Measurements from ENCODE around the gene PSMG4.

Gene PSMG4, protein sequence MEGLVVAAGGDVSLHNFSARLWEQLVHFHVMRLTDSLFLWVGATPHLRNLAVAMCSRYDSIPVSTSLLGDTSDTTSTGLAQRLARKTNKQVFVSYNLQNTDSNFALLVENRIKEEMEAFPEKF

GRCh38 chr6:3258720-3259490 is at the start of gene PSMG4:
PSMG4 (plus strand) TSS chr6:3258947; CDS start chr6:3259023, 76 bp downstream.
- peak; percentile 92 to 93 for DNase-seq

DNA sequence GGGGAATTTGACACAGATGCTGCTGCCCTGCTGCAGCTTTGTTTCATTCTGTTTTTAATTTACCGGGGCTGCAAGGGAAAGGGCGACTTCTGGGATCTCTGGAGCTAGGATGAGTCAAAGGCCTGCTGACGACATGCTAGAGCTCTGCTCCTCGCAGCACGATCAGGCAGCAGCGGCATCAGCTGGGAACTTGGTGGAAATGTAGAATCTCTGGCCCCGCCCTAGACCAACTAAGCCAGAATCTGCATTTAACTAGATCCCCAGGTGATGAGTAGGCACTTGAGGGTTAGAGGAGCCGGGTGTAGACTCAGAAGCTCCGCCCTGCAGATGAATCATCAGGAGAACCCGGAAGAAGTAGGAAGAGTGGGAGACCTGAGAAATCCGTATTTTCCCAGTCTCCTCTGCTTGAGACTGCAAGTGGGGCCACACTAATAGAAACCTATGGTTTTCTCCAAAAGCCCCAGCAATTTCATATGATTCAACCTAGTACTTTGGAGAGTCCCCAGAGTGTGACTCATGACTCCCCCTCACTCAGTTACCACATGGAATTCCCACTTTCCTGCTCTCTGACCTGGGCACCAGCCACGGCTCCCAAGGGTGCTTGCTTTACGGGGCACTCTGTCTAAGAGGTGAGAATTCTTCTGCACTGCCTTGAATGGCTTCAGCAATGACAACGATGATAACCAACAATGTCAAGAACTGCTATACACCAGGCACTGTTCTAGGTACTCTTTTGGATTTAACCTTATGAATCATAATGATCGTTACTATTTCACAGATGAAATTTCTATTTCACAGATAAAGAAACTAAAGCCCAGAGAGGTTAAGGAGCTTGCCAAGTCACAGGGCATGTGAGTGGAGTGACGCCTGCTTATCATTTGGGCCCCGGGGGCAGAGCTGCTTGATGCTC is 49.4 kb upstream of the PSMG4 start:
- DNase-seq = peak; percentile 35 to 48

- no peak for DNase-seq
Observed at GRCh38 chr6:3210024-3210610, 48.6 kb upstream of the PSMG4 start.

GRCh38 chr6:3211681-3212080 is 47.1 kb upstream of the PSMG4 start:
- no peak for DNase-seq

DNA sequence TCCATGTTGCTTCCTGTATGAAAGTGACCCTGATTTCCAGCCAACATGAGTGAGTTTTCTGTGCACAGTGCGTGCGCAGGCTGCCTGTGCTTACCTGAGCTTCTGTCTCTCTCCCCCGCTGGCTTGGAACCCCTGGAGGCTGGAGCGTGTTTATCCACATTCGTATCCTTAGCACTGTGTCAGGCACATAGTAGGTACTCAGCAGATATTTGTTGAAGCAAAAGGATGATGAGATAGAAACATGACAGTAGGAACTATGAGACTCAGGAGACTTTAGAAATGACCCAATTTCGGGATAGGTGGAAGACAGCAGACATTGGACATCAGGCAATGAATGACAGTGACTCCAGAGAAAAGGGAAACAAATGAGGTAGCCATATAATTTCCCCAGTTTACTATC is 46.5 kb upstream of the PSMG4 start:
- DNase-seq = no peak

- no peak for DNase-seq
Observed at GRCh38 chr6:3213334-3213695, 45.4 kb upstream of the PSMG4 start.

GRCh38 chr6:3214898-3215297 is 43.8 kb upstream of the PSMG4 start:
- no peak for DNase-seq

GRCh38 chr6:3217286-3217685 is 41.5 kb upstream of the PSMG4 start:
- no peak for DNase-seq

GRCh38 chr6:3218266-3218665 is 40.5 kb upstream of the PSMG4 start:
- no peak for DNase-seq

- DNase-seq = no peak
Observed at GRCh38 chr6:3220366-3220765, 38.4 kb upstream of the PSMG4 start.

DNA sequence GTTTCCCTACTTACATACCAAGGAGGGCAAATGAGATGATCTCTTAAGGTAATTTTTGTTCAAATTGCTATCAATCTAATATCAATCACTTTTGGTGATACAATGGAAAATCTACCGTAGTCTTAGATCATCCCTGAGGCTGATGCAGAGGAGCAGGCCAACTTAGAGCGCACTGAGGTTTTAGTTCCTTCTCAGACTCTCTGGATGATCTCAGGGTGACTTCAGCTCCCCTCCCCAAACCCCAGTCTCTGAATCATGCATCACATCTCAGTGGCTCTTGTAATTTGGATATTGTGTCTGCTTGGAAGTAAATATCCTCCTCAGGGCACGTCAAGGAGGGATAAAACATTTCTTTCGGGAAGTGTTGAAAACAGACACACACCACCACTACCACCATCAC is 37.2 kb upstream of the PSMG4 start:
- DNase-seq = no peak

DNA sequence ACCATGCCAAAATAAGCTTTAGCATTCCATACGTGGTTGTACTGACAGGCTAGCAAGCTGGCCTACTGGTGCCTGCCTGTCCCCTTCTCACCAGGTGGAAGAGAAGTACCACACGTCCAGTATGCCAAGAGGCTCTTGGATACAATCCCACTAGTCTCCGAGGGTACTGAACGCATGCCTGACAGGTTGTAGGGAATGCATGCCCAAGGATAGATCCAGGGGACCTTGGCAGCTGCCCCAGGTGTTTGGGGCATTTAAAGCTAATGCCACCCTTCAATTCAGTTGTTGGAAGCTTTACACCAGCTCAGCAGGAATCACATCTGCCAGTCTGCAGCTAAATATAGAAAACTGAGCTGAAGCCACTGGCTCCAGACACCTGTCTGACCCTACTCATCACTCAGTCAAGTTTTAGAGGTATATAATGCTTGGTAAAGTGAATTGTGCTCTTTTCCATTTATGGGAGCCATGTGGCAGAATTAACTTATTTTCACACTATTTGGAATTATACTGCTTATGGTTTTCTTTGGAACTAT is 36.2 kb upstream of the PSMG4 start:
- no peak for DNase-seq

DNA sequence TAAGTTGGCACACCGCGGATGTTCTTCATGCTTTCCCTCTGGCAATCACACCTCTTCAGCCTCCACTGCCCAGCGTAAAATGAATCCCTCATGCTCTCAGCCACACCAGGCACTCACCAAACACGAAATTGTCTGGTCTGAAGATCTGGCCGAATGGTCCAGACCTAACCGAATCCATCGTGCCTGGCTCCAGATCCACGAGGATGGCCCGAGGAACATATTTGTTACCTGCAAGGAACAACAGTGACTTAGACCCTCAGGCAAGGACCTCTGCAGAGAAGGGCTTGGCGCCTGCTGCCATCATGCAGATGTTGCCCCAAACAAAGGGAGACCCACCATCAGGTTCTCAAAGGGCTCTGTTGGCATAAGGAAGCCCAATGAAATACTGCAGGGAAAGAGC is 32.7 kb upstream of the PSMG4 start:
- no peak for DNase-seq

DNA sequence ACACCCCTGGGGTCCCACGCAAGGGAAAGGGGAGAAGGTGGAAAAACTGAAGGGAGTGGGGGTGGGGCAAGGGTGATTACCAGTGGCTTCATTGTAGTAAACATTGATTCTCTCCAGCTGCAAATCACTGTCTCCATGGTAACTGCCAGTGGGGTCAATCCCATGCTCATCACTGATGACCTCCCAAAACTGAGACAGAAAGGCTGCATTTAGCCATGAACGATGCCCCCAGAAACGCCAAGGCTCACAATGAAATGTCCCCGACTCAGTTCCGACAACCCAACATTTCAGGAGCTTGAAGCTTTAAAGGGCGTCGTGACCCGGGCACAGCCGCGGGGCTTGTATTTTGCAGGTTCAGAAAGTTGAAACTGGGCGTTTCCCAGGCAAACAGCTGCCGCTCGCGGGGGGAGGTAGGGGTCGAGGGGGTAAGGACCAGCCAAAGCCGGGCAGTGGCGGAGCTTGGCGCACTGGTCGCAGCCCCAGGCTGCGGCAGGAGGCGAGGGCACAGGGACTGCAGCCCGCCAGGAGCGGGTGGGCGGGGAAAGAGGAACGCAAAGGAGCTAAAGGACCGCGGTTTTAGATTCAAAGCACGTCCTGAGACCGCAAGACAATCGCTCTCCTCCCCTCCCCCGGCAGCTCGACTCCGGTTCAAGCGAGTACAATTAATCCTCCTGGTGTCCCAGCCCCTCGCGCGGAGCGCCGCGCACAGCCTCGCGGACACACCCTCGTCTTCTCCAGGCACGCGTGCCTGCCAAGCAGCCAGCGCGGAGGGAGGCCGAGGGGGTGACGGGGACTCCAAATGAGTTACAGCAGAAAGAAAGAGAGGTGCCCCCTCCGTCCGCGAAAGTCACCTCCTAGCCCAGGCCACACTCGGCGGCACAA is 32.0 kb upstream of the PSMG4 start:
- DNase-seq = no peak

DNA sequence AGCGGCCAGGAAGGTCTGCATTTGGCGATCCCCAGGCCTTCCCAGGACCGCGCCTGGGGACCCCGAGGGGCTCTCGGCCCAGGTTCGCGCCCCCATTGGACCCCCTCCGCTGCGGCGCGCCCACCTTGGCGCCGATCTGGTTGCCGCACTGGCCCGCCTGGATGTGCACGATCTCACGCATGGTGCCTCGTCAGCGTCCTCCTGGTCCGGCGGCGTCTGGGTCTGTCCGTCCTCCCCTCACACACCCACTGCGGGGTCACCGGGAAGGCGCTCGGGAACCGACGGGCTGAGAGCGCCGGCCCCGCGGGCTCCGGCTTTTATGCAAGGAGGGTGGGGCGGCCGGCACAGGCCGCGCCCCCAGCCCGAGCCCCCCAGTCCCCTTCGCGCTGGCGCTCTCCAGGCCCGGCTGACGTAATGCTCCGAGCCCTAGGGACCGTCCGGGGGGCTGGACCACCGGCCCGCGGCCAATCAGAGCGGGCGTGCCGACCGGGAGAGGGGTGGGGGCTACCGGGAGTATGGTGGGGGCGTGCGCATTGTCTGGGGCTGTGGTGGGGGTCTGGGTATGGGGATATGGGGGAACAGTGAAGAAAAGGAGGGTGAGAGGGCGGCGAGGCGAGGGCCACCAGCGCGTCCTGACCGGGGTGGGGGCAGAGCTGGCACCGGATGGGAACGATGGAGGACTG is 31.2 kb upstream of the PSMG4 start, which contains the start of gene TUBB2B:
Gene TUBB2B, minus strand, starts transcription at position 291 of the 683 bp plus-strand sequence. Its CDS starts 110 bp downstream, at position 181.
- DNase-seq = no peak

- no peak for DNase-seq
Observed at GRCh38 chr6:3228046-3228671, 30.6 kb upstream of the PSMG4 start.

GRCh38 chr6:3228771-3229565 is 29.8 kb upstream of the PSMG4 start:
- DNase-seq = peak; percentile 36 to 46

DNA sequence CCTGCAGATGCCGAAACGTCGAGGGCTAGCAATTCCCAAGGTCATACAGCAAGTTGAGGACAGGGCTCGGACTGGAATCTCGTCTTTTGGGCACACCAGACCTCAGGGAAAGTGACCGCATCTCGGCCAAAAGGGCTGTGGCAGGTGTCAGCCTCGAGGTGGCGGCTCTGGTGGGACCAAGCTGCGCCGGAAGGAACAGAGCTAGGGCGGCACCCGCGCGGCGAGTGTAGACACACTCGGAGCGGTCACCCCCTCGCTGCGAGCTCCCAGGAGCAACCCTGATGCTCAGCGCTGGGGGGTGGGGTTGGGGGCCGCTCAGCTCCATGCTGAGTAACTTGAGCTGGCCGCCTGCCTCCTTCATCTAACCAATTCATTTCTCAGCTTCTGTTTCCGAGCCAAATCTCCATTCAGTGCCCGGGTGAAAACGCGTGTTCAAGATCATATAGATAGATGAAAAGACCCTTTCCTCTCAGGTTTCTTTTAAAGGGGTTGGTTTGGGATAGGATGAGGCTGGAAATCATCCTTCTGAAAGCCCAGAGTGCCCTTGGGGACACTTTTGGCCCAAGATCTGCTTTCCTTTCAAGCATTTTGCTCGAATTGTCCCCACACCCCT is 29.1 kb upstream of the PSMG4 start:
- DNase-seq = no peak

GRCh38 chr6:3230256-3230882 is 28.4 kb upstream of the PSMG4 start:
- no peak for DNase-seq
